Measurements from ENCODE around the gene PYROXD2.
"Not testable (repeated sequence)": the region's sequence is repeated elsewhere in the genome, so short reads cannot be mapped to it uniquely, and the experiment has no call there.

The PYROXD2 gene

DNA sequence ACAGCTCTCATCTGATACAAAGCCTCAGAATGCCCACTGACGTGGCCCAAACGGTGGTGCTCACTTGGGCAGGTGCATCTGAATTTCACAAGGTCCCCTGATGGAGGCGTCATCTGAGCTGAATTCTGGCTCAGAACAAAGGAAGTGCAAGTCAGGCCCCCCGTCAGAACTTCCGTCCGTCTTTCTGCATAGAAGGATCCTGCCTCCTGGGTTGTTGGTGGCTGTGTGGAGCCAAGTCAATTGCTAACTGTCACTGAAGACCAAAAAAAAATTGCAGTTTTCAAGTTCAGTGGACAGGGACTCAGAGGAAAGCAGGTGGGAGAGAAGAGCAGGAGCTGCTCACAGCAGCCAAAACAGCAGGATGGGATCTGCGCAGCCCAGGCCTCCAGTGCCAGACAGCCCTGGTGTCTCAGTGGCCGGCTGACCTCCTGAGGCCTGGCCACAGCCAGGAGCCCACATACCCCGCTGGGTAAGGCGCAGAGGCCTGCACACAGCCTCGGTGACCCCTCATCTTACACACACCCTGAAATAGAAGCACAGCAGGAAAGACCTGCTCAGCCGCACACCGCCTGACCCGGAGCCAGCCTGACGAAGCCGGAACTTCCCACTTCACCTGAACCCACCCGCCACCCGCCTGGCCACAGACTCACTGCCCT, 49.4 kb downstream of the PYROXD2 start:
- DNase-seq, result no peak

DNA sequence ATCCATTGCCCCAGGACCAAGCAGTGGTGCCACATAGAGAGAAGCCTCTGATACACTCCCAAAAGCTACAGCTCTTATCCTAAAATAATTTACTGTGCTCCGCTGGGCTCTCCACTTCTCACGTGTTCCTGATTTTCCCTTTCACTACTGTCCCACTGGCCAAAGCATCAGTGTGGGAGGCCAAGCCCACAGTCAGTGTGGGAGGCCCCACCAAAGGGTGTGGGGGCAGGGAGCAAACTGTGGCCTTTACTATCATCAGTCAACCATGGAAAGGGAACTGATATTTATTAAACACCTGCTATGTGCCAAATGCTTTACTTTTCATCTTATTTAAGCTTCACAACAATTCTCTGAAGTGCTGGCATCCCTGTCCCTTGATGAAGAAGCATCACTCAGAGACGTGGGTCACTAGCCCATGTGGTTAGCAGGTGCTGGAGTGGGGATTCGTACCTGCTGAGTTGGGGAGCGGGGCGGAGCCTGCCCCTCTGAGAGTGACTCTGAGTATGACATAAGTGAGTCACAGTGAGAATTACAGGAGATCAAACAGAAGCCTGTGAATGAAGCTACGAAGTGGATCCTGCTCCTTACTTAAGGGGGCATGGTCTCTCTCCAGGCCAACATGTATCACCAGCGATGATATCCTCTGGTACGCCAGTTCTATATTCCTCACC, 50.4 kb downstream of the PYROXD2 start:
- no peak for DNase-seq

DNA sequence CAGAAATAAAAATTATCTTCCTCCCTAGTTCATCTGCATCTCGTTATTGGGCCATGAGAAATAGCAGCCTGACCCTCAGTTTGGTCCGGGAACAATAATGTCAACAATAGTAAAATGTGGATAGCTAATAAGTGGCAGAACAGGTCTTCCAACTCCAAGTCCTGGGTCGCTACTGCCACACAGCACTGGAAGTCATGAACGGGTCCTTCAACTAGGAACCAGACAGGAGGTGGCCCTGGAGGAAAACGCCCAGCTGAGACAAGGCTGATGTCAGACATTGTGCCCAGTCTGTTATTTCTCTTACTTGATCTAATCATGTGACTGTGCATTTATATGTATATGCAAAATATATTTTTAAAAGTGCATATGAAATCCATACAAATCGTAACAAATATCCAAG, 51.8 kb downstream of the PYROXD2 start:
- DNase-seq, result no peak

DNA sequence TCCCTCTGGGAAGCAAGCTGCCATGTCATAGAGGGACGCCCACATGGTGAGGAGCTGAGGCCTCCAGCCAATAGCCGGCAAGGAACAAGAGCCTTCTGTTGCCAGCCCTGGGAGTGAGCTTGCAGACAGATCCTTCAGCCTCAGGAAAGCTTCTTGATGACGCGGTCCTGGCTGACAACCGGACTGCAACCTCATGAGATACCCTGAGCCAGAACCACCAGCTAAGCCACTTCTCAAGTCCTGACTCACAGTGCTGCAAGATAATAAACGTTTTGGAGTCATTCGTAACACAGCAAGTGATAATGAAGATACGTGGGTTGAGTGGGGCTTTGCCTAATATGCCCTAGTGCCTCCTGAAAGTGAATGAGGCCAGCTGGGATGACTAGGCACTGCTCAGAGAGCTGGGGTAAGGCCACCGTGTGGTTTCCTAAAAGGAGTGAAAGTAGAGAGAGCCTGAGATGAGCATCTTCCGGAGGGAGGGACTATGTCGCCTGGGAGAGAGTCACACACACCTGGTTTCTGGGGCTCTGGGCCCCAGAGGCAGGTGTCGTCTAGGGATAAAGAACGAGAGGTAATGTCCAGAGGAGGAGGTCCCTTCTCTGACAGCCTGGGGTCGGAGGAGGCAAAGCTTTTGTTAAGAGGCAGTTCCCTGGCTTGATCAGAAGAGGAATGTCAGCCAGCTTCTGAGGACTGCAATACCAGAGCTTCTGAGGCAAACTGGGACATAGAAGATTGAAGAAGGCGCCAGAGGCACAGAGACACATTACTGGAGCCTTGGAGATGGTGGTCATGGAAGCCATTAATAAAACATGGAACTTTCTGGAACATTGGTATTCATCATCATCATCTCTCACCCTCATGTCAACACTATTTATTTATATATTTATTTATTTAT, 53.6 kb downstream of the PYROXD2 start:
- peak; percentile 85 for DNase-seq

DNA sequence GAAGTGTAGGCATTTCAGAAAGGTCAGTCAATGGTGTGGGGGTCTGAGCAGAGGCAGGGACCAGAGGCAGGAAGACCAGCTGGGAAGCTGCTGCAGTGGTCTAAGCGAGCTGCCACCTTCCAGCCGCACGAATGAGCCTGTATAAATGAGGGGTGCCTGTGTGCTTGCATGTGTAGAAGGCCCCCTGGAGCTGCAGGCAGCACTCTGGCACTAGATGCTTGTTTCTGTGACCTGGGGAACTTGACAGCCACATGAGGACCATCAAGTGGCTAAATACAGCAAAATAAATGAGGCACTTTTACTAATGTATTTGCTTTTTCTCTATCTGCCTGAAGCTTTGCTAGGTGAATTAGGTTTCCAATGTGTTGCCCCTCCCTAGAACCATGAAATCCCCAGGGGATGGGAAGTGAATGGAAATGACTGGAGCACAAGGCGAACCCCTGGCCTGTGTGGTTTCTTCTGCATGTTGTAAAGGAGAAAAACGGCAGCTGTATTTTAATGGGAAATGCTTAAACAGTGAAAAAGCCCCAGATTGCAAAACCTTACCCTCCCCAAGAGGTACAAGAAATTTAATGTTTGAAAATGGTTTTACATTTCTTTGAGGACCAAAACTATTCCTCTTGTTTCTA, 57.7 kb downstream of the PYROXD2 start:
- DNase-seq, result peak; percentile 9

- DNase-seq, result no peak
Observed at GRCh38 chr10:98354491-98354890, 60.5 kb downstream of the PYROXD2 start.

DNA sequence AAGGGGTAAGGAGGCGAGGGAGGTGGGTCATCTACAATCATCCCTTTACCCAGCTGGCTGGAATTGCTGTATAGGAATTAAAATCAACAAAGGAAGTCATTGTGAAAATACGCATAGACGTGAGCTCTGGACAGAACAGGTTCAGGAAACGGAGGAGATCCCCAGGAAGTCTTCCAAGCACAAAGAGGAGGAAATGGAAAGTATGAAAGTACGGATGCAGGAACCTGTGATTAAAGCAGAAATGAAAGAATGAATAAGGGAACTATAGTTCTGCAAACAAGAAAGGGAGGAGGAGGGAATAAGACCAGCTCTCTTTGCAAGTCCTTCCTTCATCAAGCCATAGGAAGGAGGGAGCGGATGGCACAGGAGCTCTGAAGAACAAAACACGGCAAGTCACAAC, 61.8 kb downstream of the PYROXD2 start:
- DNase-seq, result peak; percentile 59

DNA sequence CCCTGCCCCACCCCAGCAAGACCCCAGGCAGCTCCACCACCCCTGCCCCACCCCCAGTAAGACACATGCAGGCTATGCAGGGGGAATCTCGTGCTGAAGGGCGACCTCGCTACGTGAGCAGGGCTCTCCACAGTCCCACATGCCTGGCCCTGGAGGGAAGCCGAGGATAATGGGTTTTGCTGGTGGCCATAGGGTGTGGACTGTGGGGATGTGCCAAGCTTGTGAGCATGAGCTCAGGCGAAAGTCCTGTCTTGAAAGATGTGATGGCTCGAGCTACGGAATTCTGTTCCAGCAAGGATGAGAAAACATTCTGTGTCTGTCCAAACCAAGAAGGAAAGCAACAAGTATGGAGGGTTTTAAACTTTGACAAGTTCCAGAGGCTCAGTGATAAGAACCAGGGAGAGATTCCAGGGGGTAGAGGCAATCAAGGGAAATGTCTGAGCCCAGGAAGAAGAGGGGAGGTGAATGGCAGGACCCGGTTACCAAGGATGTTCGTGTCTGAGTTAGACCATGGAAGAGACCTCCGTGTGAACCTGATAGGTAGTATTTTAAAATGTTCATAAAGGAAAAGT, 63.1 kb downstream of the PYROXD2 start:
- DNase-seq, result no peak

DNA sequence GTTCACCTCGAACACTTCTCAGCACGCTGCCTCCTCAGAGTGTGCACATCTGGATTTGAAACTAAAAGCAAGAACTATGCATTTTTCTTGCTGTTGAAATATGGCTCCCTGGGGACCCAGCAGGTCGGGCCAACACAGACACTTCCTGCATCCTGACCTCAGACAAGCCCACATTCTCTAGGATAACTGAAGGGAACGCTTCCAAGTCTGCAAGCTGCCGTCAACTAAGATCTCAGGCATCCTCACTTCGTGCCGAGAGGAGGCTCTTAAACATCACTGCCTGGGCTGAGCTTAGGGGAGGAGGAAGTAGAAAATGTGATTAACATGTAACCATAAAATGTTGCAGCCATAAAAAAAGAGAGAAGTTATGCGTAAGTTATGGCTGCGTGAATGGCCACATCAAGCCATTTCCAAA, 65.5 kb downstream of the PYROXD2 start:
- DNase-seq, result peak; percentile 74

DNA sequence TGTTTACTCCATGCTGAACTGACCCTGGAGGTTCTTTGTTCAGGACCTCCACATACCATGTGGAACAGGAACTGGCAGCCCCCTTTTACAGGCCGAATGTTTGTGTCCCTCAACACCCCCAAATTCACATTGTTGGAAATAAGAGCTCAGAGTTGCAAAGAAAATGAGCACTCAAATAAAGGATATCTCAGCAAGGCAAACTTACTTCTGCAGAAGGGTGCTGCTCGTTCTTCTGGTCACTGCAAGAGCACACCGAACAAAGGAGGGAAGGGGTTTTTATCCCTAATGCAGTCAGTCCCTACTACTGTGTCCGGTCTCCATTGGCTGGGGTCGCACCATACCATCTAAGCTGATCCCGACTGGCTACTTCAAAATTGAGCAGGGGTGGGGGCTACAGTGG, 68.1 kb downstream of the PYROXD2 start:
- DNase-seq, result no peak

- no peak for DNase-seq
Observed at GRCh38 chr10:98344589-98345038, 70.4 kb downstream of the PYROXD2 start.

DNA sequence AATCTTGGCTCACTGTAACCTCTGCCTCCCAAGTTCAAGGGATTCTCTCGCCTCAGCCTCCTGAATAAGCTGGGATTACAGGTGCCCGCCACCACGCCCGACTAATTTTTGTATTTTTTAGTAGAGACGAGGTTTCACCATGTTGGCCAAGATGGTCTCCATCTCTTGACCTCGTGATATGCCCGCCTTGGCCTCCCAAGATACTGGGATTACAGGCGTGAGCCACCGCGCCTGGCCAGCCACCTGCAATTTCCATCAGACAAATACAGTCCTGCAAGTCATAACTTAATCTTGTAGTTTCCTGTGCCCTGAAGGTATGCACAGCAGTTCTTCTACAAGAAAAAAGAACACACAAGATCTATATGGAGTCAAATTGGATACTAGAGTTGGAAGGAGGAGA, 73.3 kb downstream of the PYROXD2 start:
- DNase-seq, result not testable (repeated sequence)

- peak; percentile 8 for DNase-seq
Observed at GRCh38 chr10:98340940-98341310, 74.1 kb downstream of the PYROXD2 start.

DNA sequence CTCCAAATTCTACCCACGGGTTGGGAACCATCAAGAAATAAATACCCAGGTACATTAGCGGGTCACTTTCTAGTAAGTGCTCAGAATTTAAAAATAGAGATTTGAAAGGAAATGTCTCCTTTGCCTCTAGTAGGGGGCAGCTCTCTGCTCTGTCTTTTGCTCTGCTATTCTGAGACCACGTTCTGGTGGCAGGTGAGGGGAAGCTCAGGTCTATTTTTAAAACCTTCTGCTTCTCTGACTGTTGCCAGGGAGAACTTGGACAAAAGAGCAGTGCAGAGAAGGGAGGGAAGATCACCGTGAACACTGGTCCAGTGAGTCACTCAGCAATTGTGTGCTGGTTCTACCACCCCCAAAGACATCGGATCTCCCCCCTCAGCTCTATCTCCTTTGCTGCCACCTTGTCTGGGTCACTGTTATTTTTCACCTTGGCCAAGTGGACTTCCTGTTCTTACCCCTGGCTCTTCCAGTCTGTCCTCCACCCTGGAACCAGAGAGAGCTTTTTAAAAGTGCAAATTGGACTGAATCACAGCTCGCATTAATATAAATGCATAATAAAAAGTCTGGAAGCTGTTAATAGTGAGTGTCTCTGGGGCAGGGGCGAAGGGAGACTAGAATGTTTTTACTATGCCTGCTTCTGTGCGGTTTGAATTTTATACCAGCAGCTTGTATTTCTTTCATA, 74.6 kb downstream of the PYROXD2 start:
- no peak for DNase-seq

DNA sequence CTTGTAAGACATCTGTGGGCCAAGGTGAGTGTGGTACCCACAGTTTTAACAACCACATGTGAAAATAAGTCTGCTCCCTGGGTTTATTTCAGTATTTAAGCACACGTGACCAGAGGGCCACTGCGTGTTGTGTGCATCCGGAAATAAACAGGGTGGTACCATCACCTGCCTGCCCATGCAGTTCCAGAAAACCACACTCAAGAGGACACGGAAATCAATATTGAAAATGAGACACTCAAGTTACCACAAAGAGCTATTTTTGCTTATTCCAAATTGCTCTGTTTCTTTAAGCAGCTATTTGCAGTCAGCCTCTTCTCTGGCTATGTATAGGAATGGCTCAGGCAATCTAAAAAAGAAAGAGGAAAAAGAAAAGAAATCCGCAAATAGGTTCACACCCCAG, 75.2 kb downstream of the PYROXD2 start:
- no peak for DNase-seq

DNA sequence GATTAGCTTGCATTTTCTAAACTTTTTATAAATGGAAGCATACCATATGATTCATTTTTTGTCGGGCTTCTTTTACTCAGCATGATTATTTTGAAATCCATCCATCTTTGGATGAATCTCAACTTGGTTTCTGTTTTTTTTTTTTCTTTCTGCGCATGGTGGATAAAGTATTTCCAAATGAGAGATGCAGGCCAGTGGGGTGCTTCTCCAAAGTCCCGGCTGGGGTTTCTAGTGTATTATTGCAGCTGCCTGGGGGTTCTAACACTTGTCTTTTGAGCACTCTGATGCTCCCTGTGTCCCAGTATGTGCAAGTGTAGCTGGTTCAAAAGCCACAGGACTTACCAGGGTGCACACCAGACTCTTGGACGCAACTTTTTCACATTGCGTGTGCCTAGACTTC, 76.1 kb downstream of the PYROXD2 start:
- no peak for DNase-seq

GRCh38 chr10:98338318-98338717, 76.7 kb downstream of the PYROXD2 start:
- no peak for DNase-seq

- DNase-seq, result no peak
Observed at GRCh38 chr10:98337484-98337883, 77.5 kb downstream of the PYROXD2 start.

Measured in inflammatory macrophage treated with lipopolysaccharide for 4 hours (primary cell).